Measurements from ENCODE around the gene STK39. TPM values are rescaled to one million over a fixed set of nuclear protein-coding genes. Genes with fewer than 3 reads are reported as not detected.

Gene STK39
- total and polyA plus RNA-seq, 9 of the 15 experiments (the other 6 are each of a cell fraction or from before 2014, with no cell fraction given), result 0.19 to 0.76 (median 0.51) TPM

DNA sequence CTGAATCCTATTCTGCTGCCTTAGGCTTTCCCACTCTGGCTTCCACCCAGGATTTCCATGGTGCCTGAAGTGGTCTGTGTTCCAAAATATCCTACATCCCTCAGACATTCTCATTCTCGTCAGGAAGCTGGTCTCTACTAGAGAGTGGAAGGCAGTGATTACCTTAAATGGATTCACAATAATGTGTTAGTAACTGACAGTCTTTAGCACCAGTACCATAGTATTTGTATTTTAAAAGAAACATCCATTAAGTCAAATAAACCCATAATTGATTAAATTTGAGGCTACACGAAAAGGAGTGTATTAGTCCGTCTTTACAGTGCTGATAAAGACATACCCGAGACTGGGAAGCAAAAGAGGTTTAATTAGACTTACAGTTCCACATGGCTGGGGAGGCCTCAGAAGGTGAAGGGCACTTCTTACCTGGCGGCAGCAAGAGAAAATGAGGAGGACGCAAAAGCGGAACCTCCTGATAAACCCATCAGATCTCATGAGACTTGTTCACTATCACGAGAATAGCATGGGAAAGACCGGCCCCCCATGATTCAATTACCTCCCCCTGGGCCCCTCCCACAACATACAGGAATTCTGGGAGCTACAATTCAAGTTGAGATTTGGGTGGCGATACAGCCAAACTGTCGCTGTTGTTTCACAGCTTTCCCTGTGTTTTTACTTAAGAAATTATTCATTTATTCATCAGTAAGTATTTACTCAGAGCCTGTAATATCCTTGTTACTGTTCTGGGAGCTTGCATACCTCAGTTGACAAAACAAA is 306.5 kb downstream of the STK39 start (continued):
- TF ChIP-seq, protein P1, sequence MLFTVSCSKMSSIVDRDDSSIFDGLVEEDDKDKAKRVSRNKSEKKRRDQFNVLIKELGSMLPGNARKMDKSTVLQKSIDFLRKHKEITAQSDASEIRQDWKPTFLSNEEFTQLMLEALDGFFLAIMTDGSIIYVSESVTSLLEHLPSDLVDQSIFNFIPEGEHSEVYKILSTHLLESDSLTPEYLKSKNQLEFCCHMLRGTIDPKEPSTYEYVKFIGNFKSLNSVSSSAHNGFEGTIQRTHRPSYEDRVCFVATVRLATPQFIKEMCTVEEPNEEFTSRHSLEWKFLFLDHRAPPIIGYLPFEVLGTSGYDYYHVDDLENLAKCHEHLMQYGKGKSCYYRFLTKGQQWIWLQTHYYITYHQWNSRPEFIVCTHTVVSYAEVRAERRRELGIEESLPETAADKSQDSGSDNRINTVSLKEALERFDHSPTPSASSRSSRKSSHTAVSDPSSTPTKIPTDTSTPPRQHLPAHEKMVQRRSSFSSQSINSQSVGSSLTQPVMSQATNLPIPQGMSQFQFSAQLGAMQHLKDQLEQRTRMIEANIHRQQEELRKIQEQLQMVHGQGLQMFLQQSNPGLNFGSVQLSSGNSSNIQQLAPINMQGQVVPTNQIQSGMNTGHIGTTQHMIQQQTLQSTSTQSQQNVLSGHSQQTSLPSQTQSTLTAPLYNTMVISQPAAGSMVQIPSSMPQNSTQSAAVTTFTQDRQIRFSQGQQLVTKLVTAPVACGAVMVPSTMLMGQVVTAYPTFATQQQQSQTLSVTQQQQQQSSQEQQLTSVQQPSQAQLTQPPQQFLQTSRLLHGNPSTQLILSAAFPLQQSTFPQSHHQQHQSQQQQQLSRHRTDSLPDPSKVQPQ (CRISPR knock-in tag; IDR thresholded peaks at IDR 0.05; ENCODE audit: borderline replicate concordance), result no peak
- TF ChIP-seq PML (IDR thresholded peaks at IDR 0.05; ENCODE audit: low read length) (peak; percentile 95), ZNF212 (CRISPR knock-in tag; IDR thresholded peaks at IDR 0.05) (no peak), SNRNP70 (optimal IDR thresholded peaks at IDR 0.05; ENCODE audit: low read depth, low read length) (no peak), EWSR1 (IDR thresholded peaks at IDR 0.05; ENCODE audit: borderline replicate concordance, low read depth, partially characterized antibody) (no peak), NR2F6 (CRISPR knock-in tag; IDR thresholded peaks at IDR 0.05) (no peak), ZNF347 (CRISPR knock-in tag; IDR thresholded peaks at IDR 0.05; ENCODE audit: low read depth) (no peak), ZNF408 (CRISPR knock-in tag; IDR thresholded peaks at IDR 0.05; ENCODE audit: low read depth) (no peak), CBX8 (IDR thresholded peaks at IDR 0.05; ENCODE audit: borderline replicate concordance, extremely low read depth, low read depth, low read length, poor library complexity, severe bottlenecking) (no peak), AFF4 (CRISPR knock-in tag; IDR thresholded peaks at IDR 0.05) (peak; percentile 98), NEUROD1 (IDR thresholded peaks at IDR 0.05; ENCODE audit: borderline replicate concordance, low read depth, low read length, partially characterized antibody) (no peak), ZSCAN32 (CRISPR knock-in tag; IDR thresholded peaks at IDR 0.05) (no peak), ZFP30 (CRISPR knock-in tag; IDR thresholded peaks at IDR 0.05; ENCODE audit: borderline replicate concordance) (no peak), ZNF436 (CRISPR knock-in tag; IDR thresholded peaks at IDR 0.05) (no peak)
- TF ChIP-seq, protein P2, sequence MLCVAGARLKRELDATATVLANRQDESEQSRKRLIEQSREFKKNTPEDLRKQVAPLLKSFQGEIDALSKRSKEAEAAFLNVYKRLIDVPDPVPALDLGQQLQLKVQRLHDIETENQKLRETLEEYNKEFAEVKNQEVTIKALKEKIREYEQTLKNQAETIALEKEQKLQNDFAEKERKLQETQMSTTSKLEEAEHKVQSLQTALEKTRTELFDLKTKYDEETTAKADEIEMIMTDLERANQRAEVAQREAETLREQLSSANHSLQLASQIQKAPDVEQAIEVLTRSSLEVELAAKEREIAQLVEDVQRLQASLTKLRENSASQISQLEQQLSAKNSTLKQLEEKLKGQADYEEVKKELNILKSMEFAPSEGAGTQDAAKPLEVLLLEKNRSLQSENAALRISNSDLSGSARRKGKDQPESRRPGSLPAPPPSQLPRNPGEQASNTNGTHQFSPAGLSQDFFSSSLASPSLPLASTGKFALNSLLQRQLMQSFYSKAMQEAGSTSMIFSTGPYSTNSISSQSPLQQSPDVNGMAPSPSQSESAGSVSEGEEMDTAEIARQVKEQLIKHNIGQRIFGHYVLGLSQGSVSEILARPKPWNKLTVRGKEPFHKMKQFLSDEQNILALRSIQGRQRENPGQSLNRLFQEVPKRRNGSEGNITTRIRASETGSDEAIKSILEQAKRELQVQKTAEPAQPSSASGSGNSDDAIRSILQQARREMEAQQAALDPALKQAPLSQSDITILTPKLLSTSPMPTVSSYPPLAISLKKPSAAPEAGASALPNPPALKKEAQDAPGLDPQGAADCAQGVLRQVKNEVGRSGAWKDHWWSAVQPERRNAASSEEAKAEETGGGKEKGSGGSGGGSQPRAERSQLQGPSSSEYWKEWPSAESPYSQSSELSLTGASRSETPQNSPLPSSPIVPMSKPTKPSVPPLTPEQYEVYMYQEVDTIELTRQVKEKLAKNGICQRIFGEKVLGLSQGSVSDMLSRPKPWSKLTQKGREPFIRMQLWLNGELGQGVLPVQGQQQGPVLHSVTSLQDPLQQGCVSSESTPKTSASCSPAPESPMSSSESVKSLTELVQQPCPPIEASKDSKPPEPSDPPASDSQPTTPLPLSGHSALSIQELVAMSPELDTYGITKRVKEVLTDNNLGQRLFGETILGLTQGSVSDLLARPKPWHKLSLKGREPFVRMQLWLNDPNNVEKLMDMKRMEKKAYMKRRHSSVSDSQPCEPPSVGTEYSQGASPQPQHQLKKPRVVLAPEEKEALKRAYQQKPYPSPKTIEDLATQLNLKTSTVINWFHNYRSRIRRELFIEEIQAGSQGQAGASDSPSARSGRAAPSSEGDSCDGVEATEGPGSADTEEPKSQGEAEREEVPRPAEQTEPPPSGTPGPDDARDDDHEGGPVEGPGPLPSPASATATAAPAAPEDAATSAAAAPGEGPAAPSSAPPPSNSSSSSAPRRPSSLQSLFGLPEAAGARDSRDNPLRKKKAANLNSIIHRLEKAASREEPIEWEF (CRISPR knock-in tag; IDR thresholded peaks at IDR 0.05), result no peak; the same call in 1 of the 2 replicates

All from K562 (cell line).